HG03095 (cell line): ENCODE results near the gene PMAIP1.
"Not testable (repeated sequence)": the region's sequence is repeated elsewhere in the genome, so short reads cannot be mapped to it uniquely, and the experiment has no call there.

Source experiments
- ATAC-seq: cut with Tn5 transposase; IDR thresholded peaks from one replicate; pipeline ENCODE4 v1.9.1; 2021; ENCODE audit warnings: moderate library complexity; ENCODE audit not compliant: unreplicated experiment

PMAIP1 gene

GRCh38 chr18:59884351-59884750, 15.4 kb upstream of the PMAIP1 start:
- no peak for ATAC-seq

- peak; percentile 90 for ATAC-seq
Observed at GRCh38 chr18:59885579-59886163, 14.1 kb upstream of the PMAIP1 start.

GRCh38 chr18:59886399-59886798, 13.4 kb upstream of the PMAIP1 start:
- not testable (repeated sequence) for ATAC-seq

- no peak for ATAC-seq
Observed at GRCh38 chr18:59892123-59892522, 7.7 kb upstream of the PMAIP1 start.

- no peak for ATAC-seq
Observed at GRCh38 chr18:59893971-59894370, 5.8 kb upstream of the PMAIP1 start.

- ATAC-seq = no peak
Observed at GRCh38 chr18:59897321-59897954, 2.4 kb upstream of the PMAIP1 start.

- ATAC-seq = no peak
Observed at GRCh38 chr18:59898093-59898492, 1.7 kb upstream of the PMAIP1 start.

GRCh38 chr18:59898609-59899297, 1.0 kb upstream of the PMAIP1 start:
- ATAC-seq = no peak

GRCh38 chr18:59900222-59901128, 679 bp downstream of the PMAIP1 start:
- peak; percentile 26 for ATAC-seq

- no peak for ATAC-seq
Observed at GRCh38 chr18:59902131-59902992, 2.6 kb downstream of the PMAIP1 start.

GRCh38 chr18:59902993-59903610, 3.3 kb downstream of the PMAIP1 start:
- ATAC-seq = no peak

- no peak for ATAC-seq
Observed at GRCh38 chr18:59904011-59904601, 4.3 kb downstream of the PMAIP1 start.

- no peak for ATAC-seq
Observed at GRCh38 chr18:59905686-59906091, 5.9 kb downstream of the PMAIP1 start.

GRCh38 chr18:59906203-59906602, 6.4 kb downstream of the PMAIP1 start:
- no peak for ATAC-seq

- ATAC-seq = no peak
Observed at GRCh38 chr18:59907172-59907571, 7.4 kb downstream of the PMAIP1 start.

- no peak for ATAC-seq
Observed at GRCh38 chr18:59907660-59908059, 7.9 kb downstream of the PMAIP1 start.

GRCh38 chr18:59908799-59909198, 9.0 kb downstream of the PMAIP1 start:
- no peak for ATAC-seq

GRCh38 chr18:59909289-59910036, 9.7 kb downstream of the PMAIP1 start:
- ATAC-seq = no peak

GRCh38 chr18:59910967-59911366, 11.2 kb downstream of the PMAIP1 start:
- no peak for ATAC-seq
